ENCODE results near the gene SCYGR1. TPM values are rescaled to one million over a fixed set of nuclear protein-coding genes. Genes with fewer than 3 reads are reported as not detected.

The SCYGR1 gene
- total RNA-seq, 4 donors from 2014 or later: not detected

GRCh38 chr2:227423656-227424499, 36.1 kb upstream of the SCYGR1 start:
- no peak for DNase-seq (ENCODE audit: low spot score in 2 of 2)
- TF ChIP-seq CTCF (IDR thresholded peaks at IDR 0.05) (no peak), EP300 (IDR thresholded peaks at IDR 0.05) (no peak), POLR2A (IDR thresholded peaks at IDR 0.05) (no peak), POLR2AphosphoS5 (IDR thresholded peaks at IDR 0.05) (no peak)
- 71% methylated on average over 10 of the region's 10 CpGs for WGBS
- Histone ChIP-seq H3K9me3 (no peaks in the 10 kb centered on the region), H3K4me1 (no peaks in the 10 kb centered on the region), H3K27ac (no peak overlapping the region), H3K4me3 (no peak overlapping the region), H3K27me3 (no peaks in the 10 kb centered on the region), H3K36me3 (no peaks in the 10 kb centered on the region)

- Histone ChIP-seq H3K36me3 (no peaks in the 10 kb centered on the region), H3K4me3 (no peak overlapping the region), H3K9me3 (no peaks in the 10 kb centered on the region), H3K27ac (no peak overlapping the region), H3K4me1 (peaks cover 9% of the 10 kb centered on the region), H3K27me3 (no peaks in the 10 kb centered on the region)
- WGBS: 86% methylated on average over 15 of the region's 15 CpGs
- no peak for DNase-seq (ENCODE audit: low spot score in 2 of 2)
- TF ChIP-seq EP300 (IDR thresholded peaks at IDR 0.05) (no peak), CTCF (IDR thresholded peaks at IDR 0.05) (no peak), POLR2A (IDR thresholded peaks at IDR 0.05) (no peak), POLR2AphosphoS5 (IDR thresholded peaks at IDR 0.05) (no peak)
Observed at GRCh38 chr2:227420087-227421052, 32.6 kb upstream of the SCYGR1 start.

- no peak overlapping the region for H3K4me3 ChIP-seq
- no peaks in the 10 kb centered on the region for H3K36me3 ChIP-seq
- WGBS: 74% methylated on average over 4 of the region's 4 CpGs
- H3K4me1 ChIP-seq: peaks cover 17% of the 10 kb centered on the region
- no peak for TF ChIP-seq EP300 (IDR thresholded peaks at IDR 0.05)
- TF ChIP-seq POLR2A (IDR thresholded peaks at IDR 0.05): no peak
- TF ChIP-seq POLR2AphosphoS5 (IDR thresholded peaks at IDR 0.05): no peak
- no peak for TF ChIP-seq CTCF (IDR thresholded peaks at IDR 0.05)
- no peak for DNase-seq (ENCODE audit: low spot score in 2 of 2)
- H3K27me3 ChIP-seq: no peaks in the 10 kb centered on the region
- H3K9me3 ChIP-seq: no peaks in the 10 kb centered on the region
- peak overlapping the region; percentile 33 for H3K27ac ChIP-seq
Observed at GRCh38 chr2:227416701-227417100, 29.0 kb upstream of the SCYGR1 start.

- Histone ChIP-seq H3K9me3 (no peaks in the 10 kb centered on the region), H3K4me1 (peaks cover 19% of the 10 kb centered on the region), H3K36me3 (no peaks in the 10 kb centered on the region), H3K4me3 (no peak overlapping the region), H3K27ac (peak overlapping the region; percentile 33), H3K27me3 (no peaks in the 10 kb centered on the region)
- DNase-seq (ENCODE audit: low spot score in 2 of 2): no peak
- 49% methylated on average over 10 of the region's 10 CpGs for WGBS
- TF ChIP-seq CTCF (IDR thresholded peaks at IDR 0.05) (no peak), EP300 (IDR thresholded peaks at IDR 0.05) (no peak), POLR2AphosphoS5 (IDR thresholded peaks at IDR 0.05) (no peak), POLR2A (IDR thresholded peaks at IDR 0.05) (no peak)
Observed at GRCh38 chr2:227415538-227416424, 28.0 kb upstream of the SCYGR1 start.

Data from suprapubic skin (tissue), 4 donors.